Activated T-cell treated with anti-CD3 and anti-CD28 coated beads for 24 hours (primary cell): ENCODE measurements around the gene ABTB2.

Experiments used
- DNase-seq: peaks from one replicate; pipeline ENCODE4 v3.0.0-alpha.2; 2020; ENCODE audit warnings: low read depth

The ABTB2 gene

DNA sequence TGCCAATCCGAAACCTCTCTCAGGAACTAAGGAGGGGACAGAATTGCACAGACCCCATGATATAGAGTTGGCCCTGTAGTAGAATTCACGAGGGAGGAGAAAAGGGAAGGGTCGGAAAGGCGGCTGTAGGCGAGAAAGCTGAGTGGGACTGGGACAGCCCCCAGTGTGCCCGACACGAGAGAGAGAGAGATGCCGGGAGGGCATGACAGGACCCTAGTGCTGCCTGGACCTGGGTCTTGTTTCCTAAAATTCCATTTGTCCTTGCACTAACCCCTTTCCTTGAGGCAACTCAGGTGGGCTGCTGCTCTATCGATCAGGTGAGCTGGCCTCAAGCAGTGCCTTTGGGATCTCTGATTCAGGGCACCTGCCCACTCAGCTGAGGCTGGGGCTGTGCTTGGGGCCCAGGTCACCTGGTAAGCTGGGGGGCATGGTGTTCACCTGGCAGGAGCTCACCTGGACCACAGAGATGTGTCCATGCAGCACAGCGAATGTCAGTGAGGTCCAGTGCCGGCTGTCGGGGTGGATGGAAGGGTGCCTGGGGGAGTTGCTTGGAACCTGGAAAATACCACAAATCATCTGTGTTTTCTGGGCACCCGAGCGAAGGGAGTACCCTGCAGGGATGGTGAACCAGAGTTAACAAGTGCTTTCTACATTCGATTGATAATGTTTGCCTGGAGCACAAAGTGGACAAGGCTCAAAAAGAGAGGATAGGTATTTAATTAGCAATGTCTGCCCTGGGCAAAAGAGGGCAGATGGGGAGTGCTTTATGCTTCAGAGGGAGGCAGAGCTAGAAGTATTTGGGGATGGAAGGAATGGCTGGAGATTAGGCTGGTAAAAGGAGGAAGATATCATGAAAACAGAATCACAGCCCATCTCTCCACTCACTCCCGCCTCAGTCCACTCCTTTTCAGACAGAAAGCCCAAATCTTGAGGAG lies 190.7 kb downstream of the ABTB2 start:
- DNase-seq: no peak

- no peak for DNase-seq
These were observed 191.8 kb downstream of the ABTB2 start for GRCh38 chr11:34165786-34166555.

DNA sequence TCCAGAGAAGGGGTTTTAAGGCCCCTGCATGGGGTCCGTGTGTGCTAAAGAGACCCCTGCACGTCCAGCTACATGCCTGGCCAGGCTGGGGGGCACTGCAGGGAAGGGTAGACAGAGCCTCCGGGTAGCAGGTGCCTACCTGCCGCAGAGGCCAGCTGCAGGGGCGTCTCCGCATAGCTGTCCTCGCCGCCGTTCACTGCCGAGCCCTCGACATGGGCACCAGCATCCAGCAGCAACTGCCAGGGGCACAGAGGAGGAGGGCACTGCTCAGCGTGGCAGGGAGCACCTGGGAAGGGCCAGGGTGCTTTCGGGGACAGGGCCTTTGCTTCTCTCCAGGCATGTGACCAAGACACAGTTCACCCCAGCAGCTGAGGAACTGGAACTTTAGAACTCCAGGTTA lies 192.7 kb downstream of the ABTB2 start:
- no peak for DNase-seq

GRCh38 chr11:34162856-34163255 lies 195.0 kb downstream of the ABTB2 start:
- no peak for DNase-seq

- no peak for DNase-seq
These were observed 195.4 kb downstream of the ABTB2 start for GRCh38 chr11:34162493-34162820.

- peak; percentile 16 for DNase-seq
These were observed 195.9 kb downstream of the ABTB2 start for GRCh38 chr11:34161812-34162492.

GRCh38 chr11:34161361-34161760 lies 196.4 kb downstream of the ABTB2 start:
- DNase-seq: no peak

- DNase-seq: no peak
These were observed 197.0 kb downstream of the ABTB2 start for GRCh38 chr11:34160791-34161190.

- DNase-seq: no peak
These were observed 197.6 kb downstream of the ABTB2 start for GRCh38 chr11:34160049-34160721.

DNA sequence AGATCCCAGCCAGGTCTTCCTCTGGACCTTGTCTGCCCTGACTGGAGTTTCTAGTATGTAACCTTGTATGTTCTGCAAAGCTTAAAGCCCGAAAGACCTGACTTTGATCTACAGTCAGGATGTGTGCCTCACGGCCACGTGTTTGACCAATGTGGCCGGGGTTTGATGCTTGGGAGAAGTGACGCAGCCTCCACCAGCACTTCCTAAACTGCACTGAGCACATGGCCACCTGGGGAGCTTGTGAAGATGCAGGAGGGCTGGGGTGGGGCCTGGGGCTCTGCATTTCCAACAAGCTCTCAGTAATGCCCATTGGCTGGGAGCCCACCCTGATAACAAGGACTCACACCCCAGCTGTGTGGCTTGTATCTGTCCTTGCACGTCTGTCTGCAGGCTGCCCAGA lies 199.1 kb downstream of the ABTB2 start:
- peak; percentile 24 for DNase-seq

GRCh38 chr11:34157163-34157562 lies 200.6 kb downstream of the ABTB2 start:
- no peak for DNase-seq

GRCh38 chr11:34155757-34156062 lies 202.1 kb downstream of the ABTB2 start:
- no peak for DNase-seq

- no peak for DNase-seq
These were observed 202.6 kb downstream of the ABTB2 start for GRCh38 chr11:34155057-34155756.

DNA sequence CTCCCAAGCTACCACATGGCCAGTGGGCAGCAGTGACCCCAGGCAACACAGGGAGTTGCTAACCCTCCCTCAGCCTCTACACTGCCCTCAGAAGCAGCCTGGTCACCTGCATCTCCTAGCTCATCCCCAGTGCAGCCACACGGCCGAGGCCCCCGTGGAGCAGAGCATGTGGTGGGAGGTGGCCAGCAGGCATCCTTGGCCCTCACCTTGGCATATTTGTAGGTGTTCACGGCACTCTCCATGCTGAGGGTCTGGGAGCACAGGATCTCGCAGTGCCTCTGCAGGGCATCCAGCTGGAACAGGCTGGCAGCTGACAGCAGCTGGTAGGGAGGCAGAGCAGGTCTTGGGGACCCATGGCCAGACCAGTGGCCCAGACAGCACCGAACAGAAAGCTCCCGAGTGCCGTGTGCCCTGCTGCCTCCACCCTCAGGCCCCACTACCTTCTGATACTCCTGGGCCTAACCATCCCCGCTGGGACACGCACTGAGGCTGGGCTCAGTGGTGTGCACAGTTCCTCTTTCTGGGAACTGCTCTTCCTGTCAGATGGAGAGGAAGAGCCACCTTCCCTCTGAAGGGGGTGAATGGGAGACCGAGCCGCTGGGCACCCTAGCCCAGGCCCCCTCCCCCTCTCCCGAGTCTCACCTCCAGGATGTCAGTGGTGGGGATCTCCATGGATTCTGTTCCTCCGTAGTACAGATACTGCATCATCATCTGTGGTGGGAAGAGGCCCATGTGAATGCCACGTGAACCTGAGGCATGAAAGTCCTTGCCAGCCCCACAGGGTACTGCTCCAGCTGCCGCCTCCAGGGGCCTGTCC lies 203.5 kb downstream of the ABTB2 start:
- no peak for DNase-seq

- no peak for DNase-seq
These were observed 205.6 kb downstream of the ABTB2 start for GRCh38 chr11:34151916-34152845.

DNA sequence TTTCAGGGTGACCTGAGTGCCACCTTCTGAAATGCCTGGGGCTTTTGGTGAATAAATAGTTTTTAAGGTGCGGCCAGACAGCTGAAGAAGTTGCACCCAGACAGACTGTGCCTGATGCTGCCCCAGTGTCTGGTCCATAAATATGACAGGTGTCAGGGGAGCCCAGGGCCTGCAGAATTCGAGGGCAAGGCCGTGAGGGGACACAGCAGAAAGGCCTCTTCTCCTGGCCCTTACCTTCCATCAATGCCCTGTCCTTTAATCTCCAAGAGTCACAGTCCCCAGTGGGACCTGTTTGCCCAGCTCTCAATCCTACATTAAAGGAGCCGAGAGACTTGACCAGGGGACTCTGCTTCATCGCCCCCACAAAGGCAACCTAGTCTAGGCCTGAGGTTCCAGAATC lies 206.6 kb downstream of the ABTB2 start:
- no peak for DNase-seq

DNA sequence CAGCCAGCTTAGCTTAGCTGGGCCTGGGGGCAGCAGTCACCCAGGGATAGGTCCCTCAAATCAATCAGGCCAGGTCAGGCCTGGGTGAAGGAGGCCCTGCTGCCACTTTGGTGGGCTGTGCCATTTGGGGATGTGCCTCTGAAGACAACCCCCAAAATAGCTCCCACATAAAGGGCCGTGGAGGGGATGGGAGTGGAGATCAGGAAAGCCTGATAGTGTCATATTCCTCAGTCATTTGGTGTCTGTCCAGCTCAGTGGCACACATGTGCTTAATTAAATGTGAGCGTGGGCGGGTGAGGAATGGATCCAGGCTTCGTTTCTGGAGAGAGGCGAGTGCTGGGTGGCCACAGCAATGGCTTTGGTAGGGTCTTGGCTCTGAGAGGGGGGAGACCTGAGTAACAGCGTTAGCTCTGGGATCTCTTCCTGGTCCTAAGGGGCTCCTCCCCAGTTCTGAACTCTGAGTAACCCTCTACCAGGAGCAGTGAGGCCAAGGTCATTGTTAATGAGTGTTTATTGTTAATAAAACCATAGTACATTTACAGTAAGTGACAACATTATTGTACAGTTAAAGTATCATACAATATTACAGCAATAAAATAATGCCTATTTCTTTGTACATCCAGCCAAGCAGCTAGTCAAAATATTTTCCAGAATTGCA lies 207.2 kb downstream of the ABTB2 start:
- DNase-seq: no peak

GRCh38 chr11:34149786-34150185 lies 208.0 kb downstream of the ABTB2 start:
- DNase-seq: no peak

DNA sequence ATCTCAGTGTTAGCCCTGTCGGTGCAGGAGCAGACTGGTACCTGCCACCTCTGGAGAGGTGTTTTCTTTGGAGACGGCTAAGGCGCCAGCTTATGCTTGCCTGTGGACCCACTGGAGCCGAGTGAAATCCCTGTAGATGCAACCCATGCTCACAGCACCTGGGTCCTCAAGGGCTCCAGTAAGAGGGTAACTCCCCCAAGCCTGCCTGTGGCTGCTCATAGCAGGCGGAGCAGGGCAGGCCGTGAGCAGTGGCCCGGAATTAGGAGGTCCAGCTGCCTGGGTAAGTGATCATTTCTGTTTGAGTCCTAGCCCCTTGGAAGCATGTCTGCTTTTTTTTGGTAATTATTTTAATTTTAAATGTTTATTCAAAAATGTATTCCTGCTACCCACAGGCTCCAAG lies 208.5 kb downstream of the ABTB2 start:
- no peak for DNase-seq
